Skeletal muscle tissue (tissue), 4 donors: Measurements from ENCODE around the gene GET4. TPM values are rescaled to one million over a fixed set of nuclear protein-coding genes. Genes with fewer than 3 reads are reported as not detected.
"Not testable (repeated sequence)": the region's sequence is repeated elsewhere in the genome, so short reads cannot be mapped to it uniquely, and the experiment has no call there.

Source experiments
- H3K27ac ChIP-seq: one replicate; pipeline ENCODE4 v1.7.0; 2013; ENCODE audit warnings: mild to moderate bottlenecking, low read depth, low read length, inconsistent platforms
- H3K27me3 ChIP-seq, 3 donors: one replicate each; pipeline ENCODE4 v1.7.0; 2013; ENCODE audit warnings: low read length in 3 of 3; ENCODE audit not compliant: control insufficient read depth in 3 of 3, insufficient read depth in 3 of 3
- H3K36me3 ChIP-seq, 3 donors: one replicate each; pipeline ENCODE4 v1.7.0; 2013; ENCODE audit warnings: low read length in 3 of 3; ENCODE audit not compliant: control insufficient read depth in 3 of 3, insufficient read depth in 3 of 3
- H3K4me1 ChIP-seq, 3 donors: one replicate each; pipeline ENCODE4 v1.7.0; 2013; ENCODE audit warnings: low read length in 3 of 3, mild to moderate bottlenecking in 3 of 3; ENCODE audit not compliant: control insufficient read depth in 3 of 3, insufficient read depth in 3 of 3
- H3K4me3 ChIP-seq, 3 donors: one replicate each; pipeline ENCODE4 v1.7.0; 2013; ENCODE audit warnings: low read length in 3 of 3
- H3K9ac ChIP-seq, 3 donors: one replicate each; pipeline ENCODE4 v1.7.0; 2013; ENCODE audit warnings: low read length in 3 of 3, mild to moderate bottlenecking in 3 of 3, moderate library complexity in 2 of 3, low read depth in 1 of 3
- H3K9me3 ChIP-seq, 3 donors: one replicate each; pipeline ENCODE4 v1.7.0; 2013; ENCODE audit warnings: low read length in 3 of 3; ENCODE audit not compliant: control insufficient read depth in 3 of 3
- total RNA-seq: library from RNA; depleted of rRNA; stranded (reverse); fragments of >200 nt; gene quantifications from one replicate; pipeline ENCODE4 v1.2.3, GENCODE V29; 2014
- donor health status: Osteomylitis.

Gene GET4
- total RNA-seq, 1 donor from 2014 or later: 25.1 TPM

GRCh38 chr7:902996-903395 lies 26.6 kb downstream of the GET4 start:
- Histone ChIP-seq H3K9ac (no peak overlapping the region), H3K4me1 (peaks cover 0 to 8% (median 3%) of the 10 kb centered on the region in 3 donors), H3K36me3 (no peaks in the 10 kb centered on the region), H3K27ac (no peak overlapping the region), H3K4me3 (no peak overlapping the region), H3K9me3 (no peaks in the 10 kb centered on the region), H3K27me3 (peaks cover 24 to 35% (median 35%) of the 10 kb centered on the region in 3 donors)

- no peak overlapping the region for H3K27ac ChIP-seq
- peaks cover 27 to 44% (median 41%) of the 10 kb centered on the region in 3 donors for H3K27me3 ChIP-seq
- no peak overlapping the region for H3K4me3 ChIP-seq
- H3K9me3 ChIP-seq: no peaks in the 10 kb centered on the region
- H3K36me3 ChIP-seq: no peaks in the 10 kb centered on the region
- H3K9ac ChIP-seq: peak overlapping the region in 1 of 3 donors; percentile 38
- peaks cover 0 to 10% (median 9%) of the 10 kb centered on the region in 3 donors for H3K4me1 ChIP-seq
Observed at GRCh38 chr7:903921-904755, 27.8 kb downstream of the GET4 start.

GRCh38 chr7:904847-905246 lies 28.5 kb downstream of the GET4 start:
- Histone ChIP-seq H3K9ac (peak overlapping the region in 1 of 3 donors; percentile 38), H3K27ac (no peak overlapping the region), H3K36me3 (no peaks in the 10 kb centered on the region), H3K4me1 (peaks cover 0 to 16% (median 11%) of the 10 kb centered on the region in 3 donors), H3K9me3 (no peaks in the 10 kb centered on the region), H3K4me3 (no peak overlapping the region), H3K27me3 (peaks cover 27 to 50% (median 41%) of the 10 kb centered on the region in 3 donors)

GRCh38 chr7:906776-907157 lies 30.4 kb downstream of the GET4 start:
- Histone ChIP-seq H3K4me1 (peaks cover 0 to 20% (median 12%) of the 10 kb centered on the region in 3 donors), H3K9me3 (no peaks in the 10 kb centered on the region), H3K9ac (no peak overlapping the region), H3K4me3 (no peak overlapping the region), H3K27ac (no peak overlapping the region), H3K27me3 (peaks cover 29 to 61% (median 38%) of the 10 kb centered on the region in 3 donors), H3K36me3 (no peaks in the 10 kb centered on the region)

- Histone ChIP-seq H3K36me3 (no peaks in the 10 kb centered on the region), H3K27ac (no peak overlapping the region), H3K9me3 (no peaks in the 10 kb centered on the region), H3K27me3 (peaks cover 29 to 61% (median 38%) of the 10 kb centered on the region in 3 donors), H3K4me1 (peaks cover 0 to 20% (median 12%) of the 10 kb centered on the region in 3 donors), H3K9ac (no peak overlapping the region), H3K4me3 (no peak overlapping the region)
Observed at GRCh38 chr7:907158-907980, 31.0 kb downstream of the GET4 start.

- H3K36me3 ChIP-seq: no peaks in the 10 kb centered on the region
- H3K9me3 ChIP-seq: no peaks in the 10 kb centered on the region
- H3K27ac ChIP-seq: no peak overlapping the region
- no peak overlapping the region for H3K4me3 ChIP-seq
- H3K4me1 ChIP-seq: peaks cover 0 to 20% (median 12%) of the 10 kb centered on the region in 3 donors
- H3K27me3 ChIP-seq: peaks cover 24 to 56% (median 31%) of the 10 kb centered on the region in 3 donors
- no peak overlapping the region for H3K9ac ChIP-seq
Observed at GRCh38 chr7:908159-908581, 31.8 kb downstream of the GET4 start.

GRCh38 chr7:908591-909357 lies 32.4 kb downstream of the GET4 start:
- H3K27ac ChIP-seq, H3K36me3 ChIP-seq, H3K9me3 ChIP-seq: not testable (repeated sequence)
- peak overlapping the region in 1 of 3 donors; percentile 16 for H3K9ac ChIP-seq
- H3K27me3 ChIP-seq: peaks cover 18 to 51% (median 26%) of the 10 kb centered on the region in 3 donors
- H3K4me3 ChIP-seq: peak overlapping the region in 2 of 3 donors; percentile 32 to 35
- H3K4me1 ChIP-seq: peaks cover 0 to 20% (median 12%) of the 10 kb centered on the region in 3 donors

- Histone ChIP-seq H3K4me3 (peak overlapping the region in 2 of 3 donors; percentile 32 to 45), H3K36me3 (no peaks in the 10 kb centered on the region), H3K9me3 (no peaks in the 10 kb centered on the region), H3K27me3 (peaks cover 9 to 43% (median 17%) of the 10 kb centered on the region in 3 donors), H3K27ac (no peak overlapping the region), H3K9ac (peak overlapping the region in 1 of 3 donors; percentile 40), H3K4me1 (peaks cover 0 to 15% (median 12%) of the 10 kb centered on the region in 3 donors)
Observed at GRCh38 chr7:909358-910329, 33.3 kb downstream of the GET4 start.
